OCI-M2 (cell line): ENCODE measurements around the gene VDAC2.
"Not testable (repeated sequence)": the region's sequence is repeated elsewhere in the genome, so short reads cannot be mapped to it uniquely, and the experiment has no call there.

ENCODE experiments used
- DNase-seq: peaks from one replicate; lab custom pipeline; 2025; ENCODE audit not compliant: unreplicated experiment; lab: John Stamatoyannopoulos, UW

Gene VDAC2

GRCh38 chr10:75197906-75198305, 12.7 kb upstream of the VDAC2 start:
- no peak for DNase-seq

DNA sequence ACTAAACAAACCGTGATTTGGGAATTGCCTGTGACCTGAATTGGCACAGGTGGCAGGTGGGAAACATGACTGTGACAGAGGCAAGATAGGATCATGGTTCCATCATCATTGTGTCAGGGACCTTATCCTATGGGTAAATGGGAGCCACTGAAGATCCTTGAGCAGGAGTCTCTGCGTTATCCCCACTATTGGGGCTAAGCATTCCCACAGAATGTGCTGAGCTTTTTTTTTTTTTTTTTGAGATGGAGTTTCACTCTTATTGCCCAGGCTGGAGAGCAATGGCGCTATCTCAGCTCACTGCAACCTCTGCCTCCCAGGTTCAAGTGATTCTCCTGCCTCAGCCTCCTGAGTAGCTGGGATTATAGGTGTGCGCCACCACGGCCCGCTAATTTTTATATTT, 10.6 kb upstream of the VDAC2 start:
- not testable (repeated sequence) for DNase-seq

DNA sequence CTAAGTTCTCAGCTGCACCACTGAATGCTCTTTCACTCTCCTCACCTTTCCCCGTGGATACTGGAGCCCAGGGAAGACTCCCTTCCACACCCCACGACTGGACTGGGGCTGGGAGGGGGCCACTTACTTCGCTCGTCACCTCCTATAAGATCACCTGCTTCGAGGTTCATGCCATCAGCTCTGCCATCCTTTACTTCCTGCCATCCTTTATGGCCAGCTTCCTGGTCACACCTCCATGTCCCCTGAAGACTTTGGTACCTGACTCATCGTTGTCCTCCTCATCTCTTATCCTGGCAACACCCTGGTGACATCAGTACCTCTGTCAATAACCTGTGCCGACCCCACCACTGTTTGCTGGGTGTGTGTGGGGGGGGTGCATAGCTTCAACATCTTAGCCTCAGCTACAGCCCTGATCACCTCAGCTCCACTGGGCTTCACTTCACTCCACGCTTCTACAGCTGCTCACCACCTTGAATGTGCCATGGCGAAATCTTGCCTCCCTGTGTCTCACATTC, 8.7 kb upstream of the VDAC2 start:
- DNase-seq: no peak

DNA sequence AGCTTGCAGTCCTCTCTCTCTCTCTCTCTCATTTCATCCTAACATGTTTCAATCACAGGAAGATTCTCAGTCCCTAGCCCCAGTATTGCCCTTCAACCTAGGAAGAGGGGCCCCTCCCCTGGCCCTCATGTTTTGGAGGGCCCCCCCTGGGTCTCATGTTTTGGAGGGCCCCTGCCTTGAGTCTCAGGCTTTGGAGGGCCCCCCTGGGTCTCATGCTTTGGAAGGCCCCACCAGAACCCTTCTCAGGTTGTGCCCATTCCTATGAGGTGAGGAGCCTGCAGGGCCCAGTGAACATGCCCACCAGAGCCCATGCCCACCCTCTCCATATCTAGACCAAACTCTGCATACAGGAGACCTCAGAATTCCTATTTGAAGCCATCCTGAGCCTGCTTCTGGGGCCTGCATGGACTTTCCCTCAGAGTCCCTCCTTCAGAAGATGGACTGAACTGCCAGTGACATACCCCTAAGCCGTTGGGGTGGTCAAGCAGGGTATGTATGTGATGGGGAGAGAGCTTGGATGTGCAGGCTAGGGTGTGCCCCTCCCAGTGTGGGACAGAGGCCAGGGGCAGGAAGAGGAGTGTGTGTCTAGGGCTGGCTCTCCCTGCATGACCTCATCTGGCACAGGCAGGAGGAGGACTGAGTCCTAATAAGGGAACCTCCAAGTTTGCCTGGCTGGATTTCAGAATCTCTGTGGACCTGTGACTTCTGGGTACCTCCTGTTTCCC, 8.1 kb upstream of the VDAC2 start:
- no peak for DNase-seq

GRCh38 chr10:75203046-75203620, 7.5 kb upstream of the VDAC2 start:
- DNase-seq: not testable (repeated sequence)

- DNase-seq: no peak
Measured at GRCh38 chr10:75203724-75204123, 6.9 kb upstream of the VDAC2 start.

- DNase-seq: no peak
Measured at GRCh38 chr10:75205908-75206307, 4.7 kb upstream of the VDAC2 start.

DNA sequence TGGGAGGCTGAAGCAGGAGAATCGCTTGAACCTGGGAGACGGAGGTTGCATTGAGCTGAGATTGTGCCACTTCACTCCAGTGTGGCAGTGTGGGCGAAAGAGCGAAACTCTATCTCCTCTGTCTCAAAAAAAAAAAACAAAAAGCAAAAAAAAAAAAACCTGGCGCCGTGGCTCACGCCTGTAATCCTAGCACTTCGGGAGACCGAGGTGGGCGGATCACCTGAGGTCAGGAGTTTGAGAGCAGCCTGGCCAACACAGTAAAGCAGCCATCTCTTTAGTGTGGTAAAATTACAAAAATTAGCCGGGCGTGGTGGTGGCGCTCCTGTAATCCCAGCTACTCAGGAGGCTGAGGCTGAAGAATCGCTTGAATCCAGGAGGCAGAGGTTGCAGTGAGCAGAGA, 4.0 kb upstream of the VDAC2 start:
- DNase-seq: not testable (repeated sequence)

- no peak for DNase-seq
Measured at GRCh38 chr10:75207079-75207856, 3.3 kb upstream of the VDAC2 start.

- no peak for DNase-seq
Measured at GRCh38 chr10:75207857-75208144, 2.8 kb upstream of the VDAC2 start.

GRCh38 chr10:75208181-75208580, 2.4 kb upstream of the VDAC2 start:
- no peak for DNase-seq

DNA sequence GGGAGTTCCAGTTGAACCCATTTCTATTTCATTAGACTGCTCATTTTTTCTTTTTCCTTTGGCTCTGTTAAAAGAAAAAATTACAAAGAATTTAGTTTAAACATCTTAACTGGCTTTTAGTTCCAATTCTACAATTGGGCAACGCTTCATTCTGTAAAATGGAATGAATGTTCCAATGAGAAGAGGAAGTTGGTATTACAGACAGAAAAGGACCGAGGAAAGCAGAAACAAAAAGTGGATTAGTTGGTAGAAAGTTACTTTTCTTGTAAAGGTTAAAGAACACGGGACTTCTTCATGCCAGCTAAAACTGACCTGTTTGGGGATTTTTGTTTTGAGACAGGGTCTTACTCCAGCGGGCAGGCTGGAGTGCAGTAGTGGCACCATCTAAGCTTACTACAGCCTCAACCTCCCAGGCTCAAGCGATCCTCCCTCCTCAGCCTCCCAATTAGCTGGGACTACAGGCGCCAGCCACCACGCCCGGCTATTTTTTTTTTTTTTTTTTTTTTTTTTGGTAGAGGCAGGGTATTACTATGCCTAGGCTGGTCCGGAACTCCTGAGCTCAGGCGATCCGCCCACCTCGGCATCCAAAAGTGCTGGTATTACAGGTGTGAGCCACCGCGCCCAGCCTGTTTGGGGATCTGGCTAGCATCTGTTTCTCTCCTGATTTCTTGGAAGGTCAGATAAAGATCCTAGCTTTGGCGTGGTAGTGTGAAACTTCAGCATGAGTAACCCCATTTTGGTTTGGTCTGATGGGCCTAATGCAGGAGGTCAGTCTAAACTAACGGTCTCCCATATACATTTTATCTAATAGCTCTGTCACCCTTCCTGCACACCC, 1.3 kb upstream of the VDAC2 start:
- no peak for DNase-seq

DNA sequence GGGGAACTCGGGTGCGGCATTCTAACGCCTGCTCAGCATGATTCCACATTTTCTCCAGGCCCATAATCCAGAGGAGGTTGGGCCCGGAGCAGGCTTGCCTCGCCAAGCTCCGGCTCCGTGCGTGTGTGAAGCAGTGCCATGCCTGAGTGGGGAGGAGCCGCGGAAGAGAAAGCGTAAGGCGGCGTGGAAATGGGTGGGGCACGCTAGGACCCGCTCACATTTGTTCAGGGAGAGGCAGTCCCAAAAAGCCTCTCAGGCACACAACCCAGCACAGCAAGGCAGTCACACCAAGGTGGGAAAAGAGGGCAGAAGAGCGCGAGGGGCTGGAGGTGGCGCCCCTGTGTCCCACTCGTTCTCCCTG, 695 bp upstream of the VDAC2 start:
- no peak for DNase-seq

DNA sequence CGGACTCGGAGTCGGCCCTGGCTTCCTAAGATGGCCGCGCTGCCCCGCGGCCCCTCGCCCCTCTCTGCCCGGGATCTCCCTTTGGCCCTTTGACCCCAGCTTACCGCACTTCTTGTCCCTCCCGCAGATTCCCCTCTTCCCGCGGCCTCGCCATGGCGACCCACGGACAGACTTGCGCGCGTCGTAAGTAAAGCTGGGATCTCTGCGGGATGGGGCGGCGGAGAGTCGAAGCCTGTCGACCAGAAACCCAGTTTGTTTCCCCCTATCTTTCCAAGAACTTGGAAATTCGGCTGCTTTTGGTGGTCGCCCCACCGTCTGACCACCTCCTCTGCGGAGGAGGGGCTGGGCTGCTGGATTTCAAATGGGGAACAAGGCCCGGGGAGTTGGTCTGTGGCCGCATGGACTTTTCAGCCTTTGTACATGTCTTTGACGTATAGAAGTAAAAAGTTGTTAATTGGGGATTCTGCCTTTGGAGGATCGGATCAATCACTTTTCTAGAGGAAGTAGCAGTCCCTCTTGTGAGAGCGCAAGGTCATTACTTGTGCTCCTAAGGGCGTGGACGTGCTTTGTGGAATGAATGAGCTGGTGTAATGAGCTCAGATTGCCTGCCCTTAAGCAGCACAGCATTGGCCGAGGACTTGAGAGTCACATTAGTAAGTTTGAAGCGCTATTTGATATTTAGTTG, 553 bp downstream of the VDAC2 start:
- no peak for DNase-seq

DNA sequence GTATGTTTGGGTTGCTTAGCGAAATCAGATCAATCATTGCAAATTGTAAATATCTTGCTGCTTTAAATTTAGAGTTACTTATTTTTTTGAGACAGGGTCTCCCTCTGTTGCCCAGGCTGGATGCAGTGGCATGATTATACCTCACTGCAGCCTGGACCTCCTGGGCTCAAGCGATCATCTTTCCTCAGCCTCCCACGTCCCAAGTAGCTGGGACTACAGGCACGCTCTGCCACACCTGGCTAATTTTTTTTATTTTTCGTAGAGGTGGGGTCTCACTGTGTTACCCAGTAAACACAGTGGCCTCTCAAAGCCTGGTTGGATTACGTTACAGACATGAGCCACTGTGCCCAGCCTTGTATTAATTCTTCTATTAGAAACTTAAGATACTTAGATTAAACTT, 1.7 kb downstream of the VDAC2 start:
- no peak for DNase-seq

GRCh38 chr10:75220274-75220673, 9.7 kb downstream of the VDAC2 start:
- DNase-seq: no peak

DNA sequence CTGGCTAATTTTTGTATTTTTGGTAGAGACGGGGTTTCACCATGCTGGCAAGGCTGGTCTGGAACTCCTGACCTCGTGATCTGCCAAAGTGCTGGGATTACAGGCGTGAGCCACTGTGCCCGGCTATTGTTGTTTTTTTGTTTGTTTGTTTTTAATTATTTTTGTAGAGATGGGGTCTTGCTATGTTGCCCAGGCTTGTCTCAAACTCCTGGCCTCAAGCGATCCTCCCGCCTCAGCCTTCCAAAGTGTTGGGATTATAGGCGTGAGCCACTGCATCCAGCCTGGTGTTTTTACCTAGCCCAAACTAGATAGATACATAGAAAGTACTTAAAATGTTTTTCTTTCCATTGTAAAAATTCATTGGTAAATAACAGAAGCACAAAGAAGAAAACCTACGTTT, 10.9 kb downstream of the VDAC2 start:
- DNase-seq: not testable (repeated sequence)

GRCh38 chr10:75223507-75223906, 12.9 kb downstream of the VDAC2 start:
- DNase-seq: no peak

- DNase-seq: no peak
Measured at GRCh38 chr10:75226095-75226494, 15.5 kb downstream of the VDAC2 start.

GRCh38 chr10:75226656-75227055, 16.1 kb downstream of the VDAC2 start:
- DNase-seq: no peak

DNA sequence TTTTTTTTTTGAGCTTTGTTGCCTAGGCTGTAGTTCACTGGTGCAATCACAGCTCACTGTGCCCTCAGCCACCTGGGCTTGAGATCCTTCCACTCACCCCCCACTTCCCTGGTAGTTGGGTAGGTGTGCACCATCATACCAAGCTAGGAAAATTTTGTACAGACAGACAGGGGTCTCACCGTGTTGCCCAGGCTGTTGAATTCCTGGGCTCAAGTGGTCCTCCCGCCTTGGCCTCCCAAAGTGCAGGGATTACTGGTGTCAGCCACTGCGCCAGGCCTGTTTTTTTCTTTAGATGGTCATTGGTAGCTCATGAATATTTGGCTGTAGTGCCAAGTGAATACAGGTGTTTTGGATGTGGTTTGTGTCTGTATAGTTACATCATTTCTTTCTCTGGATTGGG, 17.7 kb downstream of the VDAC2 start:
- DNase-seq: no peak
